NCI-H146 (cell line): ENCODE data around the gene GRAPL.
"Not testable (repeated sequence)": the region's sequence is repeated elsewhere in the genome, so short reads cannot be mapped to it uniquely, and the experiment has no call there.

Source experiments
- DNase-seq: peaks from one replicate; lab custom pipeline; 2025; lab: John Stamatoyannopoulos, UW

Gene GRAPL

DNA sequence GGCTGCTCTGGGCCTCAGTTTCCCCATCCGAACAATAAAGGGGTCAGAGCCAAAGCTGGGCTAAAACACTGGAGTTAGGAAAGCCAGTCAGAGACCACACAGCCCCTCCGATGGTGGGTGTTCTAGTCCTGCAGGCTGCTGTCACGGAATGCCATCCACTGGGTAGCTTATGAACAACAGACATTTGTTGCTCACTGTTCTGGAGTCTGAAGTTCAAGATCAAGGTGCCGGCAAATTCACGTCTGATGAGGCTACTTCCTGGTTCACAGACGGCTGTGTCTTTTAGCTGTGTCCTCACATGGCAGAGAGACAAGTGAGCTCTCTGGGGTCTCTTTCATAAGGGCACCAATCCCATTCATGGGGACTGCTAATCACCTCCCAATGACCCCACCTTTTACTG is 9.2 kb downstream of the GRAPL start:
- not testable (repeated sequence) for DNase-seq

DNA sequence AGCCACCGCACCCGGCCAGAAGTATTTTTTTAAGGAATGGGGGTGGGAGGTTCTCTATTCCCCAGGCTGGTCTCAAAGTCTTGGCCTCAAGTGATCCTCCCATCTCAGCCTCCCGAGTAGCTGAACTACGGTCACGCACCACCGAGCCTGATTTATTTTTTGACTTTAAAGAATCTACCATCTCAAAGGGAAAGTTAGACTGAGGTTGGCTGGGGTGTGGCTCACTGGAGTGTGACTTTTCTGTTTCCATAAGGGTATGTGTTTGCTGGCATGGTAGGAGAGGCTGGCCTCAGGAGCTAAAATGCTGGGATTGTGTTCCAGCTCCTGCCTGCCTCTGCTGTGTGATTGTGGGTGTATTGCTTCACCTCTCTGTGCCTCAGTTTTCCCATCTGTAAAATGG is 10.6 kb downstream of the GRAPL start:
- DNase-seq: not testable (repeated sequence)

DNA sequence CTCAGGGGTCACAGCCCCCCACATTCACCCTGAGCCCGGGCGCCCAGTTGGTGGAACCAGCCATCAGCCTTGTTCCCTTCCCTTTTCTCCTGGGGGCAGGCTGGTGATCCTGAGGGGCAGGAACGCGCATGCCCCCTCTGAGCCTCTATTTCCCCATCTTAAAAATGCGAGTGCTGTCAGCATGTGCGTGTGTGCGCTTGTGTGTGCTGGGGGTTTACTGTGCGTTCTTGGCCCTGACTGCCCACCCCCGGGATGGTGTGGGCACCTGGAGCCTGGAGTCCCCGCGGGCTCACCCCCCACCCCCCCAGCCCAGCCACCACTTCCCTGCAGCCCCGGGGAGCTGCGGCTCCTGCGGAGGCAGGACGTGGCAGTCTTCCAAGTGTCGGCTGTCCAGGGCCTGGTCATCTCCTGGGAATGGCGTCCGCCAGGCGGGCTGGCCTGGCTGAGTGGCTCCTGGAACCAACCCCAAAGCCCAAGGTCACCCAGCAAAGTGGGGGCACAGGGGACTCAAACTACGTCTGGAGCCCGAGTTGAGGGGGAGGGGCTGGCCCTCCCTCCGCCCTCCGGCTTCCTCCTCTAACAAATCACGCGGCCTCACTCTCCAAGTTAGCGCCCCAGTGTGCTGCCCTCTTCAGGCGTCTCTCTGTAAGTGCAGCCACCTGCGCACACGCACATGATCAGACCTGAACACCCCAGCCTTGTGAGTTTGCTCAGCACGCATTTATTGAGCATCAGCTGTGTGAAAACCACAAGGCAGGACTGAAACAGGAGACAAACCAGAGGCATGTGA is 14.2 kb downstream of the GRAPL start:
- DNase-seq: not testable (repeated sequence)

DNA sequence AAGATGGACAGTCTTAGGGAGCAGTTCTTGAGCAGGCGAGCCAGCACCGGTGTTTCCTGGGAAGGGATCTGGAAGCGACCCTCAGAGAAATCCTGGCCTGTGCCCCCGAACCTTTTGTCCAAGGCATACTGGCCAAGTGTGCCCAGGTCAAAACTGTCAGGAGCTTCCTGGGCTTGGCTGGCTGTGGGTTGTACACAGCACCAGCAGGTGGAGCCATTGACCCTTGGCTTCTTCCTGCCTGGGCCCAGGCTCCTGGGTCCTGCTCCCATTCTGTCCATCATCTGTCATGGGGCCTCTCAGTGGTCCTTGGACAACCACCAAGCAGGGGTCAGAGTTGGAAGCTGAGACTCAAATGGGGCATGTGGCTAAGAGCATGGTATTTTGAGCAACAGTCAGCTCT is 15.0 kb downstream of the GRAPL start:
- not testable (repeated sequence) for DNase-seq

DNA sequence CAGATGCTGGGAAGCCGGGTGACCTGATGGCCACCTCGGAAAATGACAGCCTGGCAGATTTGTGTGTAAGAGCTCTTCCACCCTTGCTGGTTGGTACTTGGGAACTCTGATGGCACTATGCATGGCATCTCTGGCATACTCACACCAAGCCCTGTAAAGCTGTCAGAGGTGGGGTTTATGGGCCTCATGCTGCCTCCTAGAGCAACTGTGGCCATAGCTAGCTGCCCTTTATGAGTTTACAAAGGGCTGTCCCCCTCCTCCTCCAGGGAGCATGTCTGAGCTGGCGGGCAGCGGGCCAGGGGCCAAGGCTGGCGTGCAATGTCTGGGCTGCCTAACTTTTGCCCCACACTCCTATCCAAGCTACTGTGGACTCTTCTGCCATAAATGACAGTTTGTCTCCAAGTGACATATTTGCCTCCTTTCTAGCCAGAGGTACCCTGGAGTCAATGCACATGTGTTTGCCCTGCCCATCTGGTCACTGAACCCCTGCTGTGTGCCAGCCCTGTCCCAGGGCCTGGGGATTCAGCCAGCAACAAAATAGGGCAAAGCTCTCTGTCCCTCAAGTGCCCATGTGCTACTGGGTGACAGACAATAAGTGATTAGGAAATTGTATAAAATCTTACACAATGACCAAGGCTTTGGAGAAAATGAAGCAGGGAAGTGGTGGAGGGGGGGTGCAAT is 15.8 kb downstream of the GRAPL start:
- not testable (repeated sequence) for DNase-seq

DNA sequence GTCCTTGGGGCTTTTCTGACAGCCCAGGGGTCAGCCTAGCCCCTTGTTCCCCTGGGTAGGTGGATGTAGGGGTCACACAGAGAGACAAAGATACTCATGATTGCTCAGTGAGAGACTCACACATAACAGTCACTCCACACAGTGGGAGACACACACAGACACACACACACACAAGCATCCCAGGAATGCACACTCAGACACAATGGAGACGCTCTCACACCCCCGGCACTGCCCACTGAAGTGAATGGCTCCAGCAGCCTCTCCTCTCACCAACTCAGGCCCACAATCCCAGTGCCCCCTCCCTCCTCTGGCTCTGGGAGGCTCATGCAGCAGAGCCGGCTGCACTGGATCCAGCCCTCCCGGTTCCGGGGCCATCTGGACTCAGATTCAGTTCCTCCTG is 17.0 kb downstream of the GRAPL start:
- not testable (repeated sequence) for DNase-seq

DNA sequence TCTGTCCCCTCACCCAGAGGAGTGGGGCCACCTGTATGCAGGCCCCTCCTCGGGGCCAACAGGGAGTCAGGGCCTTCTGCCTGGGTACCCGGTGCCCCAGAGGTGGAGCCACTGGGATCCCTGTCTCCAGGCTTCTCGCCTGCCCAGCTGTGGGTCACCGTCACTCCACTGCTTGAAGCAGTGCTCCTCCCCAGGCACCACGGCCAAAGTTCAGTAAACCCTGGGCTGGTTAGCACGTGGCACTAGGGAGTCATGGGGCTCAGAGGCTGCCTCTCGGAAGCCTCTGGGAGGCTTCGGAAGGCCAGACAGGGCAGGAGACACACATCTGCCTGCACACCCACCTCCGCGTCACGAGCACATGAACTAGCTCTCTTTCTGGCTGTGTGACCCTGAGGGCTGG is 18.1 kb downstream of the GRAPL start:
- DNase-seq: not testable (repeated sequence)

- DNase-seq: not testable (repeated sequence)
Measured at GRCh38 chr17:19150678-19151615, 23.6 kb downstream of the GRAPL start.

DNA sequence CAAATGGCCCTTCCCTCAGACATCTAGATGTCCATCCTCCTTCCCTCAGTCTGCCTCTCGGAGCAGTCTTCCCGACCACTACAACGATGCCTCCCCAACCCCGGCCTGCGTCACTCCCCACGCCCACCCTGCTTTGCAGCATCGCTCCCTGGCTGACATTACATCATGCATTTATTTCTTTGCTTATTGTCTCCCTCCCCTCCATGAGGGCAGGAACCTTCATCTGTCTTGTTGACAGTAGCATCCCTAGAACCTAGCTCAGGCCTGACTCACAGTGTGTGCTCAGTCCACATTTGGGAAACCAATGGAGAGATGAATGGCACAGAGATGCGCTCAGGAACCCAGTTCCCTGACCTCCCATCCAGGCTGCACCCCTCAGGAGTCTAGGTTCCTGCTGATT is 30.2 kb downstream of the GRAPL start:
- not testable (repeated sequence) for DNase-seq

- DNase-seq: not testable (repeated sequence)
Measured at GRCh38 chr17:19158478-19158877, 31.1 kb downstream of the GRAPL start.

DNA sequence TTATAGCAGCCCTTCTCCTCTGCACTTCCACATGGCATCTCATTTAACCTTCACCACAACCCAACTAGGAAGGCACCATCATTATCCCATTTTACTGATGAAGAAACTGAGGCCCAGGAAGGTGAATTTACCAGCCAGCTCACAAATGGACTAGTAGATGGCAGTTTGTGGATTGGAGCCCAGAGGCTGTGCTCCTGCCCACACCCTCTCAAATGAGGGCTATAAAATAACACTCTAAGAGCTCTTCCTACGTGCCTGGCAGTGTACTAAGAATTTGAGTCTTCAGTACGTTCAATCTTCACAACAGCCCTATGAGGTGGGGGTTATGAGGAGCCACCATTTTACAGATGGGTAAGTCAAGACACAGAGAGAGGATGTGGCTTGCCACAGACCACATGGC is 31.5 kb downstream of the GRAPL start:
- not testable (repeated sequence) for DNase-seq

DNA sequence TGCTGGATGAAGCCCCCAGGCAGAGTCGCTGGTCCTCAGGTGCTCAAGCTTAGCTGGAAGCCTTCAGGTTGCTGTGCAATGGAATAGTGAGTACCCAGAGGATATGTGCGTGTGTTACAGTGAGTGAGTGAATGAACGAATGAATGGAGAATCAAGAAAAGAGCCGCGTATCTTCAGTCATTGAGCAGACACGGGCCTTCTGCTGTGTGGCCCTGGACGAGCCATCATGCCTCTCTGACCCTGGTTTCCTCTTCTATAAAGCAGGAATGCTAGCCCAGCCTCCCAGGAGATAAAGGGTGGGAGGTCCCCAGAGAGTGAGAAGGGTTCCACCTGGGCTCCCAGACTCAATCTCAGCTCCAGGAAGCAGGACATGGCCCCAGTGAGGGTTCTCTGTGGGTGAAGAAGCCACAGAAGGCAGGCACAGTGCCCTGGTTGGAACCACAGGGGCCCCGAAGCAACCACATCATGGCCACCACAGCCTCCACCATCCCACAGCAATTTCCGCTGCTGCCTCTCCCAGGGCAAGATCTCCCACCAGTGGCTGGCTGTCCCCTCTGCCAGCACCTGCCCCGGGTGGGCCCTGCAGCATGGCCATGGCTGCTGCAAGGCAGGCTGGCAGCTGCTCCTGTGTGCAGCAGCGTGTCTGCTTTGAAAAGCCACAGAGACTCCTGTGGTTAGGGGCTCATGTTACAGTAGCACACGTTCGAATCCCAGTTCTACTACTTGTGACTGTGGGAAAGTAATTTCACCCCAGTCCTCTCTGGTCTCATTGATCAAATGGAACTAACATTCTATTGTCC is 34.1 kb downstream of the GRAPL start:
- not testable (repeated sequence) for DNase-seq

GRCh38 chr17:19162384-19163216 is 35.2 kb downstream of the GRAPL start:
- not testable (repeated sequence) for DNase-seq

- not testable (repeated sequence) for DNase-seq
Measured at GRCh38 chr17:19174422-19174821, 47.0 kb downstream of the GRAPL start.

GRCh38 chr17:19175410-19175809 is 48.0 kb downstream of the GRAPL start:
- not testable (repeated sequence) for DNase-seq

- not testable (repeated sequence) for DNase-seq
Measured at GRCh38 chr17:19181040-19181875, 53.9 kb downstream of the GRAPL start.

DNA sequence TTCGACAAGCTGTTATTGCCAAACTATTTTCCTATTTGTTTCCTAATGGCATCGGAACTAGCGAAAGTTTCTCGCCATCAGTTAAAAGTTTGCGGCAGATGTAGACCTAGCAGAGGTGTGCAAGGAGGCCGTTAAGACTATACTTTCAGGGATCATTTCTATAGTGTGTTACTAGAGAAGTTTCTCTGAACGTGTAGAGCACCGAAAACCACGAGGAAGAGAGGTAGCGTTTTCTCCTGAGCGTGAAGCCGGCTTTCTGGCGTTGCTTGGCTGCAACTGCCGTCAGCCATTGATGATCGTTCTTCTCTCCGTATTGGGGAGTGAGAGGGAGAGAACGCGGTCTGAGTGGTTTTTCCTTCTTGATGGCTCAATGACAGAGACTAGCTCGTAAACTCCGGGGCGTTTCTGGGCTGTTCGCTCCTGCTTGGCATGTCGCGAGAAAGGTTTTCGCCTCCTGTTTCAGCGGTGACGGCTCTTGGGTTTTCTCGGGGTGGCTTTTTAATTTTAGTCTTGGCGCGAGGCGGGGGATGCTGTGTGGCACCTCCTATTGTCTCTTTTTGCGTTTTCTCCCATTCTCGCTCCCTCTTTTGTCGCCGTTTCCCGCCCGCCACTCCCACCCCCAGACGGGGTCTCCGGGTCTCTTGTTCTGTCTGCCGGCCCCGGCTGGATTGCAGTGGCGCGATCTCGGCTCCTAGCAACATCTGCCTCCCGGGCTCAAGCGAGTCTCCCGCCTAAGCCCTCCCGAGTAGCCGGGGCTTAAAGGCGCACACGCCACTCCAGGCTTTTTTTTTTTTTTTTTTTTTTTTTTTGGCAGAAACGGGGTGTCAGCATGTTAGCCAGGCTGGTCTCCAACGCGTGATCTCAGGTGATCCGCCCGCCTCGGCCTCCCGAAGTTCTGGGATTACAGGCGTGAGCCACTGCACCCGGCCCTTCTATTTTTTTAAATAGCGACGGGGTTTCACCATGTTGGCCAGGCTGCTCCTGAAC is 60.8 kb downstream of the GRAPL start:
- not testable (repeated sequence) for DNase-seq
